Measurements from ENCODE around the gene ZNF532.
"Not testable (repeated sequence)": the region's sequence is repeated elsewhere in the genome, so short reads cannot be mapped to it uniquely, and the experiment has no call there.

GRCh38 chr18:58919934-58920333 lies 55.3 kb downstream of the ZNF532 start:
- TF ChIP-seq CTCF (conservative IDR thresholded peaks at IDR 0.05 in 1 of 2, IDR thresholded peaks at IDR 0.05 in 1 of 2; ENCODE audit: extremely low read depth in 1 of 2, insufficient read depth in 1 of 2, low read depth in 1 of 2, low read length in 2 of 2); EZH2 (IDR thresholded peaks at IDR 0.05; ENCODE audit: borderline replicate concordance, low read length): not testable (repeated sequence)
